GM19324 (cell line): ENCODE measurements around the gene SLIT3.
"Not testable (repeated sequence)": the region's sequence is repeated elsewhere in the genome, so short reads cannot be mapped to it uniquely, and the experiment has no call there.

Experiments used
- ATAC-seq: cut with Tn5 transposase; IDR thresholded peaks from one replicate; pipeline ENCODE4 v1.9.1; 2021; ENCODE audit warnings: mild to moderate bottlenecking, moderate library complexity; ENCODE audit not compliant: unreplicated experiment, low FRiP score

The SLIT3 gene

GRCh38 chr5:169116961-169117461 is 183.9 kb downstream of the SLIT3 start:
- ATAC-seq, result no peak

- ATAC-seq, result no peak
Measured at GRCh38 chr5:169115461-169116124, 185.3 kb downstream of the SLIT3 start.

GRCh38 chr5:169114466-169115065 is 186.4 kb downstream of the SLIT3 start:
- no peak for ATAC-seq

GRCh38 chr5:169112016-169112415 is 188.9 kb downstream of the SLIT3 start:
- no peak for ATAC-seq

GRCh38 chr5:169106911-169107706 is 193.8 kb downstream of the SLIT3 start:
- no peak for ATAC-seq

GRCh38 chr5:169105582-169105981 is 195.4 kb downstream of the SLIT3 start:
- not testable (repeated sequence) for ATAC-seq

GRCh38 chr5:169104937-169105494 is 195.9 kb downstream of the SLIT3 start:
- no peak for ATAC-seq

GRCh38 chr5:169103586-169104181 is 197.3 kb downstream of the SLIT3 start:
- no peak for ATAC-seq

- ATAC-seq, result no peak
Measured at GRCh38 chr5:169101966-169102365, 199.0 kb downstream of the SLIT3 start.

- no peak for ATAC-seq
Measured at GRCh38 chr5:169100735-169101075, 200.2 kb downstream of the SLIT3 start.

- ATAC-seq, result no peak
Measured at GRCh38 chr5:169099801-169100734, 200.9 kb downstream of the SLIT3 start.

GRCh38 chr5:169098331-169099121 is 202.4 kb downstream of the SLIT3 start:
- ATAC-seq, result no peak

GRCh38 chr5:169097374-169098326 is 203.3 kb downstream of the SLIT3 start:
- ATAC-seq, result no peak

GRCh38 chr5:169095976-169096375 is 205.0 kb downstream of the SLIT3 start:
- no peak for ATAC-seq

GRCh38 chr5:169095410-169095960 is 205.5 kb downstream of the SLIT3 start:
- ATAC-seq, result no peak

- no peak for ATAC-seq
Measured at GRCh38 chr5:169094586-169095409, 206.1 kb downstream of the SLIT3 start.
